Measurements from ENCODE around the gene ACOXL. TPM values are rescaled to one million over a fixed set of nuclear protein-coding genes. Genes with fewer than 3 reads are reported as not detected.

Gene ACOXL
- total RNA-seq, 2 donors from 2014 or later, result 11.7 to 12.3 TPM

DNA sequence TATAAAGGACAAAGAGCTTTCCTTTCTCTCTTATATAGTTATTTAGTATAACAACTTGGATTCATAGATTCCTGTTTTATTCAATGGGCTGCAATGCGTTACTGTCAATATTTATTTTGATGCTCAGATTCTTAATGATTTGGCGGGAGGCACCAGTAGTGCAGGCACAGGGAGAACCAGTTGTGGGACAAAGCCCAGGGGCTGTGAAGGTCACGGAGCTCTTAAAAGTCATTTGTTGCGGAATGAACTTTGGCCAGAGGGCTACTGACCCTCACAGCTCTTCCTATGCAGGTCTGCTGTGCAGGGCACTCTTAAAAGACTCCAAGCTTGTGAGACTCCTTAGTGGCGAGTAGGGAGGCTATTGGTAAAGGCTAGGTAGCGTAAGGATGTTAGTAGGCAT, 422.4 kb downstream of the ACOXL start:
- Histone ChIP-seq H3K27me3 (ENCODE audit: control insufficient read depth, insufficient read depth, low read length, poor library complexity, severe bottlenecking) (no peaks in the 10 kb centered on the region), H3K4me3 (ENCODE audit: low read length) (no peak overlapping the region), H3K36me3 (ENCODE audit: control insufficient read depth, insufficient read depth, low read length) (peaks cover 48% of the 10 kb centered on the region), H3K27ac (ENCODE audit: low read depth, low read length) (no peak overlapping the region), H3K9ac (ENCODE audit: extremely low read depth, low read length, poor library complexity, severe bottlenecking) (no peak overlapping the region), H3K9me3 (ENCODE audit: control insufficient read depth, low read length) (no peaks in the 10 kb centered on the region), H3K4me1 (ENCODE audit: control insufficient read depth, insufficient read depth, low read length) (peaks cover 4% of the 10 kb centered on the region)
- peaks cover 13% of the 10 kb centered on the region for H3K4me1 Mint-ChIP-seq
- no peak overlapping the region for H3K4me3 Mint-ChIP-seq
- H3K27me3 Mint-ChIP-seq (ENCODE audit: insufficient read depth), result no peaks in the 10 kb centered on the region
- no peak for DNase-seq
- 87 to 97% methylated on average over 4 to 6 of the region's 6 CpGs for WGBS, 2 experiments (ENCODE audit: insufficient coverage in 1 of 2, insufficient read length in 1 of 2)
- TF ChIP-seq, protein P1, sequence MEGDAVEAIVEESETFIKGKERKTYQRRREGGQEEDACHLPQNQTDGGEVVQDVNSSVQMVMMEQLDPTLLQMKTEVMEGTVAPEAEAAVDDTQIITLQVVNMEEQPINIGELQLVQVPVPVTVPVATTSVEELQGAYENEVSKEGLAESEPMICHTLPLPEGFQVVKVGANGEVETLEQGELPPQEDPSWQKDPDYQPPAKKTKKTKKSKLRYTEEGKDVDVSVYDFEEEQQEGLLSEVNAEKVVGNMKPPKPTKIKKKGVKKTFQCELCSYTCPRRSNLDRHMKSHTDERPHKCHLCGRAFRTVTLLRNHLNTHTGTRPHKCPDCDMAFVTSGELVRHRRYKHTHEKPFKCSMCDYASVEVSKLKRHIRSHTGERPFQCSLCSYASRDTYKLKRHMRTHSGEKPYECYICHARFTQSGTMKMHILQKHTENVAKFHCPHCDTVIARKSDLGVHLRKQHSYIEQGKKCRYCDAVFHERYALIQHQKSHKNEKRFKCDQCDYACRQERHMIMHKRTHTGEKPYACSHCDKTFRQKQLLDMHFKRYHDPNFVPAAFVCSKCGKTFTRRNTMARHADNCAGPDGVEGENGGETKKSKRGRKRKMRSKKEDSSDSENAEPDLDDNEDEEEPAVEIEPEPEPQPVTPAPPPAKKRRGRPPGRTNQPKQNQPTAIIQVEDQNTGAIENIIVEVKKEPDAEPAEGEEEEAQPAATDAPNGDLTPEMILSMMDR (conservative IDR thresholded peaks at IDR 0.05), result no peak
- peaks cover 60% of the 10 kb centered on the region for H3K36me3 Mint-ChIP-seq (ENCODE audit: low read depth)
- H3K9me3 Mint-ChIP-seq, result no peaks in the 10 kb centered on the region
- peak overlapping the region; percentile 1 for H3K27ac Mint-ChIP-seq

DNA sequence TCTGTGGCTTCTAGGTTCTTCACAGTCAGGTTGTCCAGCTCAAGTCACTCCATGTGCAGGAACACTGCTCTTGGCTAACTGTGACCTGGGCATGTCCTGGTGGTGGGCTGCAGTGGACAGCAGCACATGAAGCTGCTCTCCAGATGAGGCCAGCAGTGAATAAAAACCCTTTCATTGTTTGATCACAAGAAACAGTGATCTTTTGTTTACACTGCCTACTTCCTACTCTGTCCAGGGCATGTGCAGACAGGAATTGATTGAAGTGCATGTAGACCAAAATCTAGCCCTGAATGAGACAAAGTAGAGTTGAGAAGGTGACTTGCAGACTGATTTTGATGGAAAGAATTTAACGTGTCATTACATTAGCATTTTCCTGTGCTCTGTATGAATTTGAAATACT, 423.2 kb downstream of the ACOXL start:
- Histone ChIP-seq H3K9ac (ENCODE audit: extremely low read depth, low read length, poor library complexity, severe bottlenecking) (no peak overlapping the region), H3K27ac (ENCODE audit: low read depth, low read length) (no peak overlapping the region), H3K9me3 (ENCODE audit: control insufficient read depth, low read length) (no peaks in the 10 kb centered on the region), H3K36me3 (ENCODE audit: control insufficient read depth, insufficient read depth, low read length) (peaks cover 41% of the 10 kb centered on the region), H3K4me1 (ENCODE audit: control insufficient read depth, insufficient read depth, low read length) (peaks cover 4% of the 10 kb centered on the region), H3K27me3 (ENCODE audit: control insufficient read depth, insufficient read depth, low read length, poor library complexity, severe bottlenecking) (no peaks in the 10 kb centered on the region), H3K4me3 (ENCODE audit: low read length) (no peak overlapping the region)
- 83% methylated on average over 1 of the region's 1 CpG for WGBS, 2 experiments (ENCODE audit: insufficient coverage in 1 of 2, insufficient read length in 1 of 2)
- no peak for DNase-seq
- Mint-ChIP-seq H3K36me3 (ENCODE audit: low read depth) (peaks cover 60% of the 10 kb centered on the region), H3K27me3 (ENCODE audit: insufficient read depth) (no peaks in the 10 kb centered on the region), H3K4me1 (peaks cover 22% of the 10 kb centered on the region), H3K9me3 (no peaks in the 10 kb centered on the region), H3K27ac (no peak overlapping the region), H3K4me3 (no peak overlapping the region)
- TF ChIP-seq, protein P1 (conservative IDR thresholded peaks at IDR 0.05), result no peak

DNA sequence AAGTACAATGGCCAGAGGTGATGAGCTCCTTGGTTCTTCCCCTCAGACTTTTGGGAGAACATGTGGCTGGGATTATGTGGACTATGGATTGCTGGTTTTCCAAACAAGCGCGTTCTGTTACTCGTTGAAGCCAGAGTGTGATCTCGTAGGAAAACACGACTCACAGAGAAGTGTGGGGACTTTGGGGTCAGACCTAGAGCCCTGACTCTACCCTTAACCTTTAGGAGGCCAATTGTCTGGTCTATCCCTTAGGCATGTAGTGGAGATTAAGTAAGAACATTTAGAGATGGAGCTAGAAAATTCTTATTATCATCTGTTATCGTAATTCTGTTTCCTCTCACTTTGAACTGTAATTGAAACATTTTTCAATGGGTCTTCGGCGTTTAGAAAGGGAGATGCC, 424.2 kb downstream of the ACOXL start:
- H3K4me1 Mint-ChIP-seq, result peaks cover 27% of the 10 kb centered on the region
- TF ChIP-seq, protein P1 (conservative IDR thresholded peaks at IDR 0.05), result no peak
- no peaks in the 10 kb centered on the region for H3K27me3 Mint-ChIP-seq (ENCODE audit: insufficient read depth)
- H3K36me3 Mint-ChIP-seq (ENCODE audit: low read depth), result peaks cover 58% of the 10 kb centered on the region
- H3K27me3 ChIP-seq (ENCODE audit: control insufficient read depth, insufficient read depth, low read length, poor library complexity, severe bottlenecking), result no peaks in the 10 kb centered on the region
- H3K4me3 ChIP-seq (ENCODE audit: low read length), result no peak overlapping the region
- peaks cover 4% of the 10 kb centered on the region for H3K4me1 ChIP-seq (ENCODE audit: control insufficient read depth, insufficient read depth, low read length)
- DNase-seq, result no peak
- H3K27ac ChIP-seq (ENCODE audit: low read depth, low read length), result no peak overlapping the region
- H3K4me3 Mint-ChIP-seq, result no peak overlapping the region
- peaks cover 38% of the 10 kb centered on the region for H3K36me3 ChIP-seq (ENCODE audit: control insufficient read depth, insufficient read depth, low read length)
- peak overlapping the region; percentile 32 for H3K27ac Mint-ChIP-seq
- WGBS, 2 experiments (ENCODE audit: insufficient coverage in 1 of 2, insufficient read length in 1 of 2), result 96 to 97% methylated on average over 3 to 8 of the region's 8 CpGs
- no peaks in the 10 kb centered on the region for H3K9me3 Mint-ChIP-seq
- H3K9ac ChIP-seq (ENCODE audit: extremely low read depth, low read length, poor library complexity, severe bottlenecking), result no peak overlapping the region
- H3K9me3 ChIP-seq (ENCODE audit: control insufficient read depth, low read length), result no peaks in the 10 kb centered on the region
